ENCODE measurements around the gene CYP2W1. TPM values are rescaled to one million over a fixed set of nuclear protein-coding genes. Genes with fewer than 3 reads are reported as not detected.
A peak's percentile ranks its signal among the peaks of the same experiment; 100 is the strongest.

Gene CYP2W1
- total RNA-seq, 1 donor from 2014 or later = not detected

GRCh38 chr7:1022801-1023465, 40.0 kb downstream of the CYP2W1 start:
- no peak for TF ChIP-seq CTCF (IDR thresholded peaks at IDR 0.05)
- peak; percentile 72 for DNase-seq
- H3K4me1 Mint-ChIP-seq = peaks cover 69% of the 10 kb centered on the region
- CTCF ChIA-PET = interaction anchor here (1.6 to 9.5 kb wide), 3 partner anchors 21 to 43 kb away, joined by 5 to 55 read pairs (median 31); partner anchors contain the start of gene GPR146
- POLR2A ChIA-PET = interaction anchor here (0.6 to 7.7 kb wide), 12 partner anchors 9 to 115 kb away, joined by 3 to 148 read pairs (median 6); partner anchors contain the start of genes COX19 and GPR146
- peak; percentile 41 for ATAC-seq (ENCODE audit: low read depth)
- no peaks in the 10 kb centered on the region for H3K27me3 Mint-ChIP-seq
- H3K4me3 Mint-ChIP-seq = peak overlapping the region; percentile 82
- H3K36me3 Mint-ChIP-seq (ENCODE audit: low read depth) = peaks cover 52% of the 10 kb centered on the region
- intact Hi-C loops (cut with micrococcal nuclease) = loop anchor here (1.0 to 10.0 kb wide), 3 partner anchors 11 to 1292 kb away; partner anchors contain the start of gene SNX8
- no peaks in the 10 kb centered on the region for H3K9me3 Mint-ChIP-seq
- H3K27ac Mint-ChIP-seq = peak overlapping the region; percentile 89

- peak; percentile 76 for ATAC-seq (ENCODE audit: low read depth)
- Mint-ChIP-seq H3K4me1 (peaks cover 66% of the 10 kb centered on the region), H3K4me3 (peak overlapping the region; percentile 82), H3K27ac (peak overlapping the region; percentile 89), H3K36me3 (ENCODE audit: low read depth) (peaks cover 41% of the 10 kb centered on the region), H3K9me3 (no peaks in the 10 kb centered on the region), H3K27me3 (no peaks in the 10 kb centered on the region)
- intact Hi-C loops (cut with micrococcal nuclease) = loop anchor here (1.0 to 10.0 kb wide), 9 partner anchors 20 to 1290 kb away; partner anchors contain the start of genes COX19, GPR146 and SNX8
- no peak for TF ChIP-seq CTCF (IDR thresholded peaks at IDR 0.05)
- ChIA-PET CTCF (interaction anchor here (1.6 to 9.5 kb wide), 4 partner anchors 20 to 41 kb away, joined by 3 to 55 read pairs (median 18); partner anchors contain the start of gene GPR146), POLR2A (interaction anchor here (0.7 to 7.7 kb wide), 15 partner anchors 11 to 136 kb away, joined by 3 to 148 read pairs (median 5); partner anchors contain the start of genes COX19 and GPR146)
- DNase-seq = peak; percentile 74
Measured at GRCh38 chr7:1024331-1024841, 41.4 kb downstream of the CYP2W1 start.

GRCh38 chr7:1024876-1025742, 42.1 kb downstream of the CYP2W1 start:
- Mint-ChIP-seq H3K4me3 (peak overlapping the region; percentile 82), H3K4me1 (peaks cover 73% of the 10 kb centered on the region), H3K27me3 (no peaks in the 10 kb centered on the region), H3K27ac (peak overlapping the region; percentile 89), H3K9me3 (no peaks in the 10 kb centered on the region), H3K36me3 (ENCODE audit: low read depth) (peaks cover 40% of the 10 kb centered on the region)
- CTCF ChIA-PET = interaction anchor here (1.6 to 9.5 kb wide), 3 partner anchors 21 to 40 kb away, joined by 3 to 55 read pairs (median 31); no protein-coding TSS in a partner anchor
- no peak for TF ChIP-seq CTCF (IDR thresholded peaks at IDR 0.05)
- POLR2A ChIA-PET = interaction anchor here (0.6 to 7.7 kb wide), 15 partner anchors 8 to 113 kb away, joined by 3 to 148 read pairs (median 5); partner anchors contain the start of genes COX19 and GPR146
- DNase-seq (no peak), ATAC-seq (ENCODE audit: low read depth) (no peak)
- intact Hi-C loops (cut with micrococcal nuclease) = loop anchor here (1.0 to 10.0 kb wide), 10 partner anchors 20 to 1290 kb away; partner anchors contain the start of genes COX19, GPR146 and SNX8

DNA sequence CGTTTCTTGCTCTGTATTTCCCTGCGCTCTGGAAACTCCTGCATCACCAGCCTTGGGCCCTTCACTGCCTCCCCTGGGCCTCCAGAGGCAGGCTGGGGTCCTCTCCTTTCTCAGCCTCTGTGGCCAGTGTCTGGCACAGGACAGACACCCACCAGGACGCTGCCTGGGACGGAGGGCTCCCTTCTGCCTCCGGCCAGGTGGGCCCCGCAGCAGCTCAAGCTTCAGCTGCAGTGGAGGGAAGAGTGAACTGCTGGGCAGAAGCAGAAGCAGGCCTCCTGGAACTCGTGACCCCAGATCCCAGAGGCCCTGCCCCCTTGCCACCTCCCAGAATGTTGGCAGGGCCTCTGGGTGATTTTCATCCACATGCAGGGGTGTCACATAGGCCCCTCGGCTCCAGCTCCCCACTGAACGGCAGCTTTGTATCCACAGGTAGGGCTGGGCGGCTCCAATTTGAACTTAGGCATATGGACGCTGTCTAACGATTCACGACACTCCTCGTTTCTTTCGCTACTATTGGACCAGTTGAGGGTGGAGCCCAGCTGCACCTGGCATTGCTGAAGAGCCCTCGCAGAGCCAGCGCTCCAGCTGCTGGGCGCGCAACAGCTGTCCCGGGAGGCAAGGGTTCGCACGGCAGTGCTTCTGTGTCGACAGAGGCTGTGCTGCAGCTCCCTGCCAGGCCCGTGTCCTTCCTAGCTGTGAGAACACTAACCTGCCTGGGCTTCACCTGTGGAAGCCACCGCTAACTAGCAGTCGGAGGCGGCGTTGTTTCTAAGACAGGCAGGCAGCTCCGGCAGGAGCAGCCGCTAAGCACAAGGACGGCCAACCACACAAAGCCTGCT, 43.0 kb downstream of the CYP2W1 start:
- H3K27me3 Mint-ChIP-seq = no peaks in the 10 kb centered on the region
- ChIA-PET POLR2A (interaction anchor here (0.6 to 7.7 kb wide), 10 partner anchors 9 to 60 kb away, joined by 3 to 148 read pairs (median 7); partner anchors contain the start of gene COX19), CTCF (interaction anchor here (5.7 to 9.5 kb wide), 2 partner anchors 33 to 40 kb away, joined by 31 to 55 read pairs; no protein-coding TSS in a partner anchor)
- DNase-seq = no peak
- no peak for TF ChIP-seq CTCF (IDR thresholded peaks at IDR 0.05)
- H3K36me3 Mint-ChIP-seq (ENCODE audit: low read depth) = peaks cover 40% of the 10 kb centered on the region
- peaks cover 78% of the 10 kb centered on the region for H3K4me1 Mint-ChIP-seq
- intact Hi-C loops (cut with micrococcal nuclease) = loop anchor here (2.0 to 10.0 kb wide), 4 partner anchors 19 to 1289 kb away; partner anchors contain the start of genes GPR146 and SNX8
- H3K4me3 Mint-ChIP-seq = peak overlapping the region; percentile 91
- H3K27ac Mint-ChIP-seq = no peak overlapping the region
- no peak for ATAC-seq (ENCODE audit: low read depth)
- no peaks in the 10 kb centered on the region for H3K9me3 Mint-ChIP-seq

All from activated B cell treated with CpG ODN at 0.5 μM for 24 hours (primary cell).